Measurements from ENCODE around the gene PID1.

- TF ChIP-seq, protein P1, sequence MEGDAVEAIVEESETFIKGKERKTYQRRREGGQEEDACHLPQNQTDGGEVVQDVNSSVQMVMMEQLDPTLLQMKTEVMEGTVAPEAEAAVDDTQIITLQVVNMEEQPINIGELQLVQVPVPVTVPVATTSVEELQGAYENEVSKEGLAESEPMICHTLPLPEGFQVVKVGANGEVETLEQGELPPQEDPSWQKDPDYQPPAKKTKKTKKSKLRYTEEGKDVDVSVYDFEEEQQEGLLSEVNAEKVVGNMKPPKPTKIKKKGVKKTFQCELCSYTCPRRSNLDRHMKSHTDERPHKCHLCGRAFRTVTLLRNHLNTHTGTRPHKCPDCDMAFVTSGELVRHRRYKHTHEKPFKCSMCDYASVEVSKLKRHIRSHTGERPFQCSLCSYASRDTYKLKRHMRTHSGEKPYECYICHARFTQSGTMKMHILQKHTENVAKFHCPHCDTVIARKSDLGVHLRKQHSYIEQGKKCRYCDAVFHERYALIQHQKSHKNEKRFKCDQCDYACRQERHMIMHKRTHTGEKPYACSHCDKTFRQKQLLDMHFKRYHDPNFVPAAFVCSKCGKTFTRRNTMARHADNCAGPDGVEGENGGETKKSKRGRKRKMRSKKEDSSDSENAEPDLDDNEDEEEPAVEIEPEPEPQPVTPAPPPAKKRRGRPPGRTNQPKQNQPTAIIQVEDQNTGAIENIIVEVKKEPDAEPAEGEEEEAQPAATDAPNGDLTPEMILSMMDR (IDR thresholded peaks at IDR 0.05): no peak
- no peak for TF ChIP-seq POLR2A (IDR thresholded peaks at IDR 0.05)
Observed at GRCh38 chr2:229170916-229171315, 100.2 kb downstream of the PID1 start.

Measured in esophagus squamous epithelium (tissue), 4 donors.